Prostate gland (tissue), 2 donors: Measurements from ENCODE around the gene PCDH12. TPM values are rescaled to one million over a fixed set of nuclear protein-coding genes. Genes with fewer than 3 reads are reported as not detected.
A peak's percentile ranks its signal among the peaks of the same experiment; 100 is the strongest.

ENCODE experiments used
- DNase-seq: peaks from one replicate; pipeline ENCODE4 v3.0.0-alpha.2; 2019; ENCODE audit warnings: low spot score
- H3K27ac ChIP-seq, 2 donors: fragments of 200-600 bp; sonication (generic); 2 replicates each; pipeline ENCODE4 v1.5.1; 2017 to 2019
- H3K27me3 ChIP-seq: fragments of 200-600 bp; sonication (generic); replicated peaks from 2 replicates; pipeline ENCODE4 v1.5.1; 2019; ENCODE audit not compliant: insufficient read depth
- H3K36me3 ChIP-seq, 2 donors: fragments of 200-600 bp; sonication (generic); 1 replicate in 1 of 2; 2 replicates in 1 of 2; pipeline versions ENCODE4 v1.5.1 to v1.8.1; 2017 to 2019
- H3K4me1 ChIP-seq: fragments of 200-600 bp; sonication (generic); replicated peaks from 2 replicates; pipeline ENCODE4 v1.5.1; 2019
- H3K4me3 ChIP-seq, 2 donors: fragments of 200-600 bp; sonication (generic); 2 replicates each; pipeline ENCODE4 v1.5.1; 2017 to 2019
- H3K9me3 ChIP-seq: fragments of 200-600 bp; sonication (generic); 2 replicates; pipeline ENCODE4 v1.5.1; 2017
- CTCF ChIP-seq, 4 experiments: fragments of 200-600 bp in 2 of 4; fragments of 450-650 bp in 2 of 4; sonication (generic) in 2 of 4; IDR thresholded peaks; 1 replicate in 3 of 4; 2 replicates in 1 of 4; pipeline ENCODE4 v1.5.1; 2016 to 2019; ENCODE audit warnings: antibody characterized with exemption in 4 of 4, mild to moderate bottlenecking in 2 of 4, moderate library complexity in 2 of 4
- POLR2A ChIP-seq: fragments of 450-650 bp; IDR thresholded peaks from one replicate; pipeline ENCODE4 v1.6.1; 2016; ENCODE audit warnings: antibody characterized with exemption, mild to moderate bottlenecking
- POLR2AphosphoS5 ChIP-seq: sonication (generic); formaldehyde crosslinking; IDR thresholded peaks from one replicate; pipeline ENCODE4 v1.6.1; 2017; ENCODE audit warnings: antibody characterized with exemption
- WGBS: methylation state at CpG from one replicate; pipeline ENCODE4 v1.1.5; 2018; 5-methylcytosine and 5-hydroxymethylcytosine counted together
- intact Hi-C: fragments of 100-400 bp; cut with DNase I; formaldehyde crosslinking; loops from one replicate; pipeline ENCODE4 v1.14.2; 2022
- total RNA-seq, 2 donors: library from RNA; depleted of rRNA; stranded (reverse); fragments of >200 nt; gene quantifications; one replicate each; pipeline ENCODE4 v1.1.0, GENCODE V29; 2016

PCDH12 gene
- total RNA-seq, 2 donors from 2014 or later = 0.82 to 1.4 TPM

- WGBS = 93% methylated on average over 3 of the region's 3 CpGs
- Histone ChIP-seq H3K4me1 (no peaks in the 10 kb centered on the region), H3K27me3 (no peaks in the 10 kb centered on the region), H3K4me3 (no peak overlapping the region), H3K36me3 (no peaks in the 10 kb centered on the region), H3K9me3 (no peaks in the 10 kb centered on the region), H3K27ac (peak overlapping the region; percentile 41 to 44)
- DNase-seq = no peak
- TF ChIP-seq POLR2A (no peak), POLR2AphosphoS5 (no peak), CTCF (IDR thresholded peaks at IDR 0.05) (no peak)
- intact Hi-C loops = loop anchor here (2.0 to 10.0 kb wide), 3 partner anchors 53 to 269 kb away; partner anchors contain the start of genes GNPDA1 and PCDH1
These were observed 3.5 kb upstream of the PCDH12 start for GRCh38 chr5:141961466-141961865.

GRCh38 chr5:141960449-141961323, 2.7 kb upstream of the PCDH12 start:
- intact Hi-C loops = loop anchor here (2.0 to 10.0 kb wide), 3 partner anchors 54 to 268 kb away; partner anchors contain the start of genes GNPDA1 and PCDH1
- peak overlapping the region; percentile 41 to 44 for H3K27ac ChIP-seq
- no peaks in the 10 kb centered on the region for H3K4me1 ChIP-seq
- H3K27me3 ChIP-seq = no peaks in the 10 kb centered on the region
- peak; percentile 84 for DNase-seq
- H3K36me3 ChIP-seq = no peaks in the 10 kb centered on the region
- no peak overlapping the region for H3K4me3 ChIP-seq
- no peak for TF ChIP-seq POLR2A
- TF ChIP-seq POLR2AphosphoS5 = peak; percentile 67
- TF ChIP-seq CTCF (IDR thresholded peaks at IDR 0.05) = peak; percentile 76 to 94 (median 88)
- 27% methylated on average over 14 of the region's 14 CpGs for WGBS
- no peaks in the 10 kb centered on the region for H3K9me3 ChIP-seq

- 56% methylated on average over 10 of the region's 10 CpGs for WGBS
- TF ChIP-seq POLR2AphosphoS5 (no peak), CTCF (IDR thresholded peaks at IDR 0.05) (peak in 1 of 4 experiments; percentile 7), POLR2A (no peak)
- H3K27ac ChIP-seq = no peak overlapping the region
- no peak overlapping the region for H3K4me3 ChIP-seq
- no peaks in the 10 kb centered on the region for H3K27me3 ChIP-seq
- no peak for DNase-seq
- no peaks in the 10 kb centered on the region for H3K9me3 ChIP-seq
- no peaks in the 10 kb centered on the region for H3K36me3 ChIP-seq
- intact Hi-C loops = loop anchor here (2.0 to 10.0 kb wide), 3 partner anchors 55 to 267 kb away; partner anchors contain the start of genes GNPDA1 and PCDH1
- H3K4me1 ChIP-seq = no peaks in the 10 kb centered on the region
These were observed 2.0 kb upstream of the PCDH12 start for GRCh38 chr5:141960018-141960417.

DNA sequence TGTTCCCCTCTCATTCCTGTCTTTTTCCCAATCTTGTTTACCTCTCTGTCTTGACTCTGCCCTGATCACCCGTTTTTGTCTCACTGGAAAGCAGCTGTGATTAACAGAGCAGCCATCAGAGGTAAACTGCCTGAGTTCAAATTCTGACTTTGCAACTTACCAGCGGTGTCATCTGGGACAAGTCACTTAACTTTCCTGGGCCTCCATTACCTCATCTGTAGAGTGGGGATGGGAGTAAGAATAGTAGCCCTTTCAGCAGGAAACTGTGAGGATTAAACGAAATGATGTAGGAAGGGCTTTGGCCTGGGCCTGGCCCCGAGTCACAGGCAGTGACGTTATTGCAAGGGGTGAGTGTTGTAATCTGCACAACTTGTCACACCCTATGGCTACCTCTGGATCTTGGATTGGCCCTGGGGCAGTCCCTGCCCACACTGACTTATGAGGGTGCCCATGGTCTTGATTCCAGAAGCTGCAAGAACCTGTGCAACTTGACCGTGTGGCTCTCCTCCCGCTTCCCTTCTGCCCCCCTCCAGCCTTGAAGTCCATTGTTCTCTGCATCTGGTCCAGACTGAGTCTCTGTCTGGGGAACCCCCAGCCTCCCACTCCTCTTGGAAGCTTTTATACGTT, 657 bp upstream of the PCDH12 start:
- no peak for TF ChIP-seq POLR2A
- TF ChIP-seq POLR2AphosphoS5 = no peak
- no peak for TF ChIP-seq CTCF (IDR thresholded peaks at IDR 0.05)
- H3K36me3 ChIP-seq = no peaks in the 10 kb centered on the region
- DNase-seq = no peak
- H3K4me3 ChIP-seq = no peak overlapping the region
- no peaks in the 10 kb centered on the region for H3K27me3 ChIP-seq
- intact Hi-C loops = no loop called here
- no peaks in the 10 kb centered on the region for H3K4me1 ChIP-seq
- WGBS = 72% methylated on average over 8 of the region's 8 CpGs
- no peak overlapping the region for H3K27ac ChIP-seq
- H3K9me3 ChIP-seq = no peaks in the 10 kb centered on the region
